H1 (cell line): ENCODE results near the gene FRMD7. TPM values are rescaled to one million over a fixed set of nuclear protein-coding genes. Genes with fewer than 3 reads are reported as not detected.

Experiments
- CTCF ChIA-PET: fragments of 300-600 bp; sonication (Branson Sonifier 250); formaldehyde crosslinking; loops from one replicate; lab custom pipeline; 2021; ENCODE audit not compliant: partially characterized antibody; lab: Charles Lee
- POLR2A ChIA-PET: fragments of 300-600 bp; sonication (Branson Sonifier 250); formaldehyde crosslinking; loops from one replicate; lab custom pipeline; 2021; ENCODE audit warnings: inconsistent platforms; ENCODE audit not compliant: partially characterized antibody; lab: Charles Lee
- DNase-seq, 2 experiments: peaks; one replicate each; pipeline versions ENCODE4 v3.0.0 to v3.0.0-alpha.2; 2010 to 2022; ENCODE audit warnings: low spot score in 2 of 2, low read depth in 1 of 2, mixed read lengths in 1 of 2
- FAIRE-seq: peaks from 2 replicates; lab custom pipeline; 2011; peaks lifted over from hg19 to GRCh38; lab: Jason Lieb, UNC
- H2AFZ ChIP-seq: 2 replicates; pipeline ENCODE4 v1.8.1; 2012; ENCODE audit warnings: low read length, inconsistent platforms
- H2AK5ac ChIP-seq: 2 replicates; pipeline ENCODE4 v1.6.1; 2013; ENCODE audit warnings: low read depth, low read length
- H2BK120ac ChIP-seq: replicated peaks from 2 replicates; pipeline ENCODE3; 2013; ENCODE audit warnings: low read depth, low read length, inconsistent platforms
- H2BK12ac ChIP-seq: 2 replicates; pipeline ENCODE4 v1.6.1; 2013; ENCODE audit warnings: low read depth, low read length
- H2BK15ac ChIP-seq: 2 replicates; pipeline ENCODE4 v1.6.1; 2013; ENCODE audit warnings: low read length
- H2BK20ac ChIP-seq: 2 replicates; pipeline ENCODE4 v1.6.1; 2013; ENCODE audit warnings: low read length
- H2BK5ac ChIP-seq: 2 replicates; pipeline ENCODE4 v1.6.1; 2013; ENCODE audit warnings: low read depth, low read length
- H3K14ac ChIP-seq: 2 replicates; pipeline ENCODE4 v1.6.1; 2013; ENCODE audit warnings: inconsistent platforms; ENCODE audit not compliant: insufficient read length
- H3K18ac ChIP-seq: 2 replicates; pipeline ENCODE4 v1.6.1; 2013; ENCODE audit warnings: low read length; ENCODE audit errors: extremely low read depth
- H3K23ac ChIP-seq: 2 replicates; pipeline ENCODE4 v1.6.1; 2013; ENCODE audit warnings: inconsistent platforms; ENCODE audit not compliant: insufficient read length
- H3K23me2 ChIP-seq: 2 replicates; pipeline ENCODE4 v1.6.1; 2013; ENCODE audit warnings: low read depth, low read length
- H3K27ac ChIP-seq: 2 replicates; pipeline ENCODE4 v1.6.1; 2011; ENCODE audit warnings: low read depth, low read length, inconsistent platforms
- H3K27me3 ChIP-seq, 4 experiments: replicated peaks in 1 of 4; 1 replicate in 1 of 4; 2 replicates in 3 of 4; pipeline versions ENCODE4 v1.6.1 to v1.8.1; 2011 to 2013; ENCODE audit warnings: low read length in 3 of 4, mild to moderate bottlenecking in 3 of 4, inconsistent platforms in 2 of 4, mixed read lengths in 2 of 4, moderate library complexity in 1 of 4; ENCODE audit not compliant: control insufficient read depth in 3 of 4, insufficient read depth in 3 of 4; ENCODE audit errors: extremely low read depth in 1 of 4
- H3K36me3 ChIP-seq, 4 experiments: 2 replicates each; pipeline versions ENCODE4 v1.6.1 to v1.8.1; 2011 to 2013; ENCODE audit warnings: mild to moderate bottlenecking in 4 of 4, low read length in 3 of 4, moderate library complexity in 2 of 4, control low read depth in 1 of 4, inconsistent platforms in 1 of 4; ENCODE audit not compliant: insufficient read depth in 4 of 4, control insufficient read depth in 2 of 4
- H3K4ac ChIP-seq: replicated peaks from 2 replicates; pipeline ENCODE3; 2013; ENCODE audit warnings: low read length, low read depth, mixed read lengths, inconsistent platforms; ENCODE audit not compliant: insufficient read length
- H3K4me1 ChIP-seq, 4 experiments: replicated peaks in 1 of 4; 1 replicate in 1 of 4; 2 replicates in 3 of 4; pipeline versions ENCODE4 v1.6.1 to v1.8.1; 2011 to 2013; ENCODE audit warnings: low read length in 3 of 4, inconsistent platforms in 2 of 4, mixed read lengths in 1 of 4; ENCODE audit not compliant: insufficient read depth in 4 of 4, control insufficient read depth in 3 of 4
- H3K4me2 ChIP-seq, 2 experiments: 2 replicates each; pipeline versions ENCODE4 v1.6.1 to v1.8.1; 2011 to 2013; ENCODE audit warnings: low read depth in 2 of 2, low read length in 2 of 2, control low read depth in 1 of 2, inconsistent platforms in 1 of 2, mild to moderate bottlenecking in 1 of 2; ENCODE audit not compliant: insufficient read depth in 1 of 2
- H3K4me3 ChIP-seq, 4 experiments: fragments of 200-600, 300-600 bp in 1 of 4; sonication (generic), shearing (Covaris generic), sonication (Bioruptor Twin) in 1 of 4; 2 replicates each; pipeline versions ENCODE4 v1.5.1 to v1.8.1; 2011 to 2016; ENCODE audit warnings: low read length in 4 of 4, low read depth in 3 of 4, control low read depth in 2 of 4, inconsistent platforms in 2 of 4, mild to moderate bottlenecking in 2 of 4, mixed read lengths in 1 of 4, moderate library complexity in 1 of 4; ENCODE audit not compliant: insufficient read depth in 2 of 4; ENCODE audit errors: extremely low read depth in 1 of 4
- H3K56ac ChIP-seq: replicated peaks from 2 replicates; pipeline ENCODE3; 2013; ENCODE audit warnings: low read depth, mild to moderate bottlenecking, mixed read lengths, low read length, inconsistent platforms; ENCODE audit not compliant: insufficient read length
- H3K79me1 ChIP-seq: 2 replicates; pipeline ENCODE4 v1.6.1; 2013; ENCODE audit warnings: low read depth, low read length, control low read depth
- H3K79me2 ChIP-seq, 2 experiments: 2 replicates each; pipeline versions ENCODE4 v1.6.1 to v1.8.1; 2012 to 2013; ENCODE audit warnings: low read length in 2 of 2, mild to moderate bottlenecking in 2 of 2, inconsistent platforms in 1 of 2; ENCODE audit not compliant: insufficient read depth in 2 of 2, control insufficient read depth in 1 of 2
- H3K9ac ChIP-seq, 4 experiments: replicated peaks in 1 of 4; 1 replicate in 1 of 4; 2 replicates in 3 of 4; pipeline versions ENCODE4 v1.6.1 to v1.8.1; 2011 to 2013; ENCODE audit warnings: low read depth in 3 of 4, low read length in 3 of 4, control low read depth in 2 of 4, mild to moderate bottlenecking in 2 of 4, moderate library complexity in 2 of 4, inconsistent platforms in 1 of 4; ENCODE audit errors: extremely low read depth in 1 of 4
- H3K9me3 ChIP-seq, 2 experiments: 2 replicates each; pipeline versions ENCODE4 v1.6.1 to v1.8.1; 2012 to 2013; ENCODE audit warnings: mild to moderate bottlenecking in 2 of 2, moderate library complexity in 2 of 2, control low read depth in 1 of 2, inconsistent platforms in 1 of 2, low read depth in 1 of 2, low read length in 1 of 2, mixed read lengths in 1 of 2; ENCODE audit not compliant: insufficient read depth in 2 of 2
- H4K20me1 ChIP-seq, 2 experiments: replicated peaks in 1 of 2; 2 replicates each; pipeline versions ENCODE3 to v1.8.1; 2011 to 2013; ENCODE audit warnings: inconsistent platforms in 2 of 2, low read length in 2 of 2, mild to moderate bottlenecking in 1 of 2; ENCODE audit not compliant: insufficient read depth in 2 of 2, control insufficient read depth in 1 of 2
- H4K5ac ChIP-seq: 2 replicates; pipeline ENCODE4 v1.6.1; 2013; ENCODE audit warnings: low read length, low read depth, mixed read lengths, inconsistent platforms; ENCODE audit not compliant: insufficient read length
- H4K8ac ChIP-seq: 2 replicates; pipeline ENCODE4 v1.8.0; 2013; ENCODE audit warnings: mild to moderate bottlenecking, moderate library complexity, low read length, inconsistent platforms; ENCODE audit not compliant: insufficient read depth; ENCODE audit errors: extremely low read depth
- H4K91ac ChIP-seq: replicated peaks from 2 replicates; pipeline ENCODE3; 2013; ENCODE audit warnings: low read length, mixed read lengths, inconsistent platforms; ENCODE audit not compliant: insufficient read length
- BCL11A ChIP-seq, 2 experiments: IDR thresholded peaks; one replicate each; pipeline ENCODE4 v1.6.1; 2011; ENCODE audit warnings: low read depth in 2 of 2, low read length in 2 of 2, mild to moderate bottlenecking in 2 of 2
- EGR1 ChIP-seq: IDR thresholded peaks from 2 replicates; pipeline ENCODE4 v1.6.1; 2011; ENCODE audit warnings: low read depth, low read length, borderline replicate concordance
- GTF2F1 ChIP-seq: IDR thresholded peaks from 2 replicates; pipeline ENCODE4 v1.6.1; 2012; ENCODE audit warnings: low read depth, low read length, improper control_type of control experiment, borderline replicate concordance
- MAX ChIP-seq: IDR thresholded peaks from 2 replicates; pipeline ENCODE4 v1.6.1; 2012; ENCODE audit warnings: inconsistent platforms
- PHF8 ChIP-seq: fragments of 200-600 bp; sonication (generic); conservative IDR thresholded peaks from 2 replicates; pipeline ENCODE4 v1.7.1; 2012; ENCODE audit warnings: low read depth, mild to moderate bottlenecking, inconsistent platforms, low read length, moderate library complexity
- RBBP5 ChIP-seq: IDR thresholded peaks from 2 replicates; pipeline ENCODE4 v1.7.1; 2012; ENCODE audit warnings: low read depth, mild to moderate bottlenecking, inconsistent platforms, low read length, moderate library complexity, borderline replicate concordance
- RFX5 ChIP-seq: IDR thresholded peaks from 2 replicates; pipeline ENCODE4 v1.6.1; 2011; ENCODE audit warnings: low read depth, low read length, improper control_type of control experiment, borderline replicate concordance
- SIX5 ChIP-seq: IDR thresholded peaks from 2 replicates; pipeline ENCODE4 v1.6.1; 2011; ENCODE audit warnings: mild to moderate bottlenecking, low read depth, low read length
- YY1 ChIP-seq: IDR thresholded peaks from 2 replicates; pipeline ENCODE4 v1.6.1; 2011; ENCODE audit warnings: low read depth, mild to moderate bottlenecking, low read length
- WGBS, 2 experiments: shearing (Covaris generic) in 1 of 2; methylation state at CpG; one replicate each; pipeline versions ENCODE4 v1.1.6 to v1.1.7; 2013 to 2015; ENCODE audit warnings: low lambda C conversion rate in 2 of 2, mixed read lengths in 2 of 2, inconsistent platforms in 1 of 2, low coverage in 1 of 2, missing lambda C conversion rate in 1 of 2; ENCODE audit not compliant: insufficient replicate concordance in 2 of 2, insufficient coverage in 1 of 2, insufficient read length in 1 of 2; ENCODE audit errors: extremely low coverage in 1 of 2, missing lambda C conversion rate in 1 of 2; 5-methylcytosine and 5-hydroxymethylcytosine counted together
- polyA plus RNA-seq, 7 experiments: library from polyadenylated mRNA; depleted of rRNA in 3 of 7; stranded (reverse) in 5 of 7; unstranded in 2 of 7; fragments of >200 nt in 5 of 7; fragments of 200-250 nt in 2 of 7; gene quantifications; 1 replicate in 5 of 7; 2 replicates in 1 of 7; 4 replicates in 1 of 7; pipeline versions ENCODE4 v1.2.1 to v1.2.3, GENCODE V29; 2011 to 2013; ENCODE audit warnings: missing spikeins in 2 of 7, mixed read lengths in 2 of 7
- total RNA-seq: library from RNA; stranded (reverse); fragmentation: NEBNext Ultra II Directional; extraction: Animal tissue kit (Norgen Biotek cat#: 25700); gene quantifications from 2 replicates; pipeline ENCODE4 v1.2.1, GENCODE V29; 2021

The FRMD7 gene
- total and polyA plus RNA-seq, 2 of the 8 experiments (the other 6 are each of a cell fraction or from before 2014, with no cell fraction given), result not detected

- DNase-seq, result no peak
- Histone ChIP-seq H3K27ac (no peak overlapping the region), H4K5ac (no peak overlapping the region), H3K23ac (no peak overlapping the region), H3K4me1 (no peaks in the 10 kb centered on the region), H2AK5ac (no peak overlapping the region), H3K23me2 (no peaks in the 10 kb centered on the region), H3K27me3 (no peaks in the 10 kb centered on the region), H3K56ac (no peak overlapping the region), H3K9me3 (no peaks in the 10 kb centered on the region), H4K20me1 (no peaks in the 10 kb centered on the region), H4K8ac (no peak overlapping the region), H3K18ac (no peak overlapping the region), H2BK120ac (no peak overlapping the region), H3K36me3 (no peaks in the 10 kb centered on the region), H2AFZ (no peak overlapping the region), H3K4ac (no peak overlapping the region), H3K14ac (no peak overlapping the region), H4K91ac (no peak overlapping the region), H3K4me3 (no peak overlapping the region), H2BK5ac (no peak overlapping the region), H3K4me2 (no peak overlapping the region), H3K79me1 (no peaks in the 10 kb centered on the region), H3K9ac (no peak overlapping the region), H2BK12ac (no peak overlapping the region), H2BK15ac (no peak overlapping the region), H3K79me2 (no peaks in the 10 kb centered on the region), H2BK20ac (no peak overlapping the region)
- ChIA-PET POLR2A (no interaction called here), CTCF (interaction anchor here (1.1 kb wide), 1 partner anchor 918 kb away, joined by 4 read pairs; no protein-coding TSS in a partner anchor)
- FAIRE-seq, result no peak
- 95% methylated on average over 2 of the region's 2 CpGs; no CpG with 5 or more reads in 1 of the 2 experiments for WGBS, 2 experiments
- TF ChIP-seq RBBP5 (no peak), BCL11A (IDR thresholded peaks at IDR 0.05; ENCODE audit: low read depth in 2 of 2, low read length in 2 of 2) (no peak), PHF8 (no peak), GTF2F1 (no peak), EGR1 (no peak), SIX5 (no peak), YY1 (no peak), MAX (no peak), RFX5 (no peak)
Measured at GRCh38 chrX:132086672-132087071, 41.1 kb downstream of the FRMD7 start.
